Astrocyte (in vitro differentiated cells and primary cell): ENCODE results near the gene TMEM120B. TPM values are rescaled to one million over a fixed set of nuclear protein-coding genes. Genes with fewer than 3 reads are reported as not detected.

Experiments
- DNase-seq: peaks from one replicate; pipeline ENCODE4 v3.0.0-alpha.2; 2010; ENCODE audit warnings: low read depth
- FAIRE-seq: peaks from 2 replicates; lab custom pipeline; 2011; peaks lifted over from hg19 to GRCh38; lab: Jason Lieb, UNC
- H2AFZ ChIP-seq: 2 replicates; pipeline ENCODE4 v1.6.0; 2012; ENCODE audit warnings: low read depth, low read length, inconsistent platforms
- H3K27ac ChIP-seq: 2 replicates; pipeline ENCODE4 v1.5.1; 2011; ENCODE audit warnings: low read depth, low read length, inconsistent platforms
- H3K27me3 ChIP-seq: 2 replicates; pipeline ENCODE4 v1.6.0; 2011; ENCODE audit warnings: low read length, inconsistent platforms; ENCODE audit not compliant: insufficient read depth
- H3K36me3 ChIP-seq: 2 replicates; pipeline ENCODE4 v1.5.1; 2011; ENCODE audit warnings: low read length, inconsistent platforms; ENCODE audit not compliant: insufficient read depth
- H3K4me1 ChIP-seq: 2 replicates; pipeline ENCODE4 v1.5.1; 2011; ENCODE audit warnings: low read length, inconsistent platforms; ENCODE audit not compliant: insufficient read depth
- H3K4me2 ChIP-seq: 2 replicates; pipeline ENCODE4 v1.6.0; 2012; ENCODE audit warnings: low read length, inconsistent platforms
- H3K4me3 ChIP-seq: 2 replicates; pipeline ENCODE4 v1.5.1; 2011; ENCODE audit warnings: low read depth, mild to moderate bottlenecking, low read length, inconsistent platforms; ENCODE audit not compliant: insufficient read depth
- H3K79me2 ChIP-seq: 2 replicates; pipeline ENCODE4 v1.6.0; 2012; ENCODE audit warnings: mild to moderate bottlenecking, low read length, inconsistent platforms; ENCODE audit not compliant: insufficient read depth
- H3K9ac ChIP-seq: 2 replicates; pipeline ENCODE4 v1.6.0; 2012; ENCODE audit warnings: mild to moderate bottlenecking, low read length, inconsistent platforms
- H3K9me3 ChIP-seq: 2 replicates; pipeline ENCODE4 v1.5.1; 2012; ENCODE audit warnings: low read depth, mild to moderate bottlenecking, low read length, inconsistent platforms; ENCODE audit not compliant: insufficient read depth
- H4K20me1 ChIP-seq: 2 replicates; pipeline ENCODE4 v1.6.0; 2012; ENCODE audit warnings: low read length, inconsistent platforms; ENCODE audit not compliant: insufficient read depth
- H3K27ac Mint-ChIP-seq: one replicate; pipeline ENCODE4 v1.8.0; 2021; ENCODE audit warnings: mild to moderate bottlenecking, mixed read lengths; ENCODE audit not compliant: unreplicated experiment
- H3K27me3 Mint-ChIP-seq: one replicate; pipeline ENCODE4 v1.8.0; 2021; ENCODE audit warnings: low read depth, mixed read lengths; ENCODE audit not compliant: unreplicated experiment
- H3K36me3 Mint-ChIP-seq: one replicate; pipeline ENCODE4 v1.8.0; 2021; ENCODE audit warnings: low read depth, mixed read lengths; ENCODE audit not compliant: unreplicated experiment
- H3K4me1 Mint-ChIP-seq: one replicate; pipeline ENCODE4 v1.8.0; 2021; ENCODE audit warnings: low read depth, mixed read lengths; ENCODE audit not compliant: unreplicated experiment
- H3K4me3 Mint-ChIP-seq: one replicate; pipeline ENCODE4 v1.8.0; 2021; ENCODE audit warnings: mild to moderate bottlenecking, moderate library complexity, mixed read lengths; ENCODE audit not compliant: unreplicated experiment
- H3K9me3 Mint-ChIP-seq: one replicate; pipeline ENCODE4 v1.8.0; 2021; ENCODE audit warnings: mild to moderate bottlenecking, mixed read lengths; ENCODE audit not compliant: unreplicated experiment
- CTCF ChIP-seq: IDR thresholded peaks from 2 replicates; pipeline ENCODE4 v1.5.1; 2011; ENCODE audit warnings: low read depth, mild to moderate bottlenecking, inconsistent platforms, low read length, moderate library complexity; ENCODE audit not compliant: insufficient read depth
- EZH2 ChIP-seq: IDR thresholded peaks from 2 replicates; pipeline ENCODE4 v1.6.1; 2012; ENCODE audit warnings: mild to moderate bottlenecking, low read length, inconsistent platforms; ENCODE audit not compliant: insufficient read depth
- total RNA-seq: library from RNA; stranded (reverse); gene quantifications from 2 replicates; pipeline ENCODE4 v1.2.1, GENCODE V29; 2021

Gene TMEM120B
- total RNA-seq, 1 donor from 2014 or later, result 36.0 TPM

GRCh38 chr12:121822393-121823100 is 110.0 kb downstream of the TMEM120B start:
- no peaks in the 10 kb centered on the region for H3K27me3 ChIP-seq
- peaks cover 37% of the 10 kb centered on the region for H4K20me1 ChIP-seq
- Mint-ChIP-seq H3K36me3 (peaks cover 13% of the 10 kb centered on the region), H3K9me3 (no peaks in the 10 kb centered on the region), H3K4me3 (no peak overlapping the region), H3K27me3 (no peaks in the 10 kb centered on the region), H3K27ac (no peak overlapping the region), H3K4me1 (no peaks in the 10 kb centered on the region)
- no peak overlapping the region for H2AFZ ChIP-seq
- H3K4me2 ChIP-seq, result no peak overlapping the region
- TF ChIP-seq EZH2 (no peak), CTCF (no peak)
- H3K36me3 ChIP-seq, result peaks cover 32% of the 10 kb centered on the region
- DNase-seq (no peak), FAIRE-seq (no peak)
- H3K4me1 ChIP-seq, result no peaks in the 10 kb centered on the region
- no peak overlapping the region for H3K27ac ChIP-seq
- H3K4me3 ChIP-seq, result no peak overlapping the region
- peaks cover 3% of the 10 kb centered on the region for H3K79me2 ChIP-seq
- no peaks in the 10 kb centered on the region for H3K9me3 ChIP-seq
- H3K9ac ChIP-seq, result no peak overlapping the region

GRCh38 chr12:121823101-121823726 is 110.7 kb downstream of the TMEM120B start:
- no peak overlapping the region for H3K4me2 ChIP-seq
- H3K79me2 ChIP-seq, result no peaks in the 10 kb centered on the region
- DNase-seq (no peak), FAIRE-seq (no peak)
- Mint-ChIP-seq H3K4me1 (no peaks in the 10 kb centered on the region), H3K9me3 (no peaks in the 10 kb centered on the region), H3K27me3 (no peaks in the 10 kb centered on the region), H3K36me3 (peaks cover 13% of the 10 kb centered on the region), H3K27ac (no peak overlapping the region), H3K4me3 (no peak overlapping the region)
- TF ChIP-seq EZH2, result no peak
- TF ChIP-seq CTCF, result no peak
- no peaks in the 10 kb centered on the region for H3K9me3 ChIP-seq
- no peaks in the 10 kb centered on the region for H3K27me3 ChIP-seq
- no peak overlapping the region for H3K4me3 ChIP-seq
- peaks cover 34% of the 10 kb centered on the region for H3K36me3 ChIP-seq
- H4K20me1 ChIP-seq, result peaks cover 33% of the 10 kb centered on the region
- H2AFZ ChIP-seq, result no peak overlapping the region
- no peak overlapping the region for H3K27ac ChIP-seq
- H3K4me1 ChIP-seq, result no peaks in the 10 kb centered on the region
- no peak overlapping the region for H3K9ac ChIP-seq

- Histone ChIP-seq H3K36me3 (peaks cover 39% of the 10 kb centered on the region), H3K9me3 (no peaks in the 10 kb centered on the region), H3K4me3 (no peak overlapping the region), H4K20me1 (peaks cover 38% of the 10 kb centered on the region), H3K27ac (no peak overlapping the region), H3K79me2 (no peaks in the 10 kb centered on the region), H3K4me2 (no peak overlapping the region), H2AFZ (no peak overlapping the region), H3K4me1 (no peaks in the 10 kb centered on the region), H3K27me3 (no peaks in the 10 kb centered on the region), H3K9ac (no peak overlapping the region)
- no peaks in the 10 kb centered on the region for H3K27me3 Mint-ChIP-seq
- no peak overlapping the region for H3K27ac Mint-ChIP-seq
- no peak overlapping the region for H3K4me3 Mint-ChIP-seq
- TF ChIP-seq CTCF (no peak), EZH2 (no peak)
- no peak for FAIRE-seq
- peaks cover 18% of the 10 kb centered on the region for H3K36me3 Mint-ChIP-seq
- no peaks in the 10 kb centered on the region for H3K9me3 Mint-ChIP-seq
- DNase-seq, result no peak
- H3K4me1 Mint-ChIP-seq, result no peaks in the 10 kb centered on the region
These were observed 111.2 kb downstream of the TMEM120B start for GRCh38 chr12:121823727-121824115.
